IMR-90 (cell line): Measurements from ENCODE around the gene FBXL14. TPM values are rescaled to one million over a fixed set of nuclear protein-coding genes. Genes with fewer than 3 reads are reported as not detected.

Experiments used
- ATAC-seq: fragments of 200-7000 bp; cut with Tn5 transposase; 2 replicates; pipeline ENCODE4 v1.9.1; 2020; ENCODE audit warnings: low read depth, mild to moderate bottlenecking, moderate library complexity
- BruUV-seq: library from RNA; stranded (reverse); fragments of 400-500 nt; replicated peaks from 2 replicates; lab custom pipeline; 2021; lab: Mats Ljungman, UMichigan
- CTCF ChIA-PET: fragments of 300-600 bp; formaldehyde crosslinking; extraction: SDS; loops from one replicate; lab custom pipeline; 2021; ENCODE audit warnings: antibody characterized with exemption; lab: Yijun Ruan, JAX
- POLR2A ChIA-PET: fragments of 300-600 bp; sonication (Branson Sonifier 250); formaldehyde crosslinking; loops from one replicate; lab custom pipeline; 2022; ENCODE audit warnings: antibody characterized with exemption; ENCODE audit not compliant: unreplicated experiment; lab: Charles Lee
- DNase-seq: peaks from one replicate; pipeline ENCODE4 v3.0.0; 2013
- H2AFZ ChIP-seq: replicated peaks from 2 replicates; pipeline ENCODE3; 2013; ENCODE audit warnings: low read length, mild to moderate bottlenecking; ENCODE audit not compliant: poor library complexity
- H2AK5ac ChIP-seq: 2 replicates; pipeline ENCODE4 v1.6.1; 2013; ENCODE audit warnings: low read depth, low read length, inconsistent platforms
- H2AK9ac ChIP-seq: replicated peaks from 2 replicates; pipeline ENCODE3; 2013; ENCODE audit warnings: mild to moderate bottlenecking, low read depth, low read length, moderate library complexity; ENCODE audit not compliant: poor library complexity
- H2BK120ac ChIP-seq: 2 replicates; pipeline ENCODE4 v1.6.1; 2013; ENCODE audit warnings: low read depth, low read length, inconsistent platforms
- H2BK15ac ChIP-seq: 3 replicates; pipeline ENCODE4 v1.6.1; 2013; ENCODE audit warnings: low read depth, low read length, inconsistent platforms
- H2BK20ac ChIP-seq: 2 replicates; pipeline ENCODE4 v1.6.1; 2013; ENCODE audit warnings: low read depth, mild to moderate bottlenecking, inconsistent platforms, low read length, moderate library complexity
- H2BK5ac ChIP-seq: 2 replicates; pipeline ENCODE4 v1.6.1; 2013; ENCODE audit warnings: mild to moderate bottlenecking, low read depth, low read length, inconsistent platforms; ENCODE audit not compliant: poor library complexity, severe bottlenecking
- H3K14ac ChIP-seq: replicated peaks from 2 replicates; pipeline ENCODE4 v1.6.1; 2013; ENCODE audit warnings: low read depth, low read length, inconsistent platforms
- H3K18ac ChIP-seq: 2 replicates; pipeline ENCODE4 v1.6.1; 2013; ENCODE audit warnings: low read depth, low read length, control low read depth
- H3K23ac ChIP-seq: 2 replicates; pipeline ENCODE4 v1.6.1; 2013; ENCODE audit warnings: low read depth, low read length, inconsistent platforms
- H3K27ac ChIP-seq: 2 replicates; pipeline ENCODE4 v1.5.1; 2013; ENCODE audit warnings: mild to moderate bottlenecking, control low read depth, low read length; ENCODE audit not compliant: insufficient read depth
- H3K27me3 ChIP-seq: 2 replicates; pipeline ENCODE4 v1.6.1; 2013; ENCODE audit warnings: low read length; ENCODE audit not compliant: control insufficient read depth, insufficient read depth
- H3K36me3 ChIP-seq: 2 replicates; pipeline ENCODE4 v1.6.1; 2013; ENCODE audit warnings: low read length, mixed read lengths; ENCODE audit not compliant: control insufficient read depth, insufficient read depth
- H3K4ac ChIP-seq: 2 replicates; pipeline ENCODE4 v1.6.1; 2013; ENCODE audit warnings: low read depth, low read length, inconsistent platforms
- H3K4me1 ChIP-seq: 2 replicates; pipeline ENCODE4 v1.6.1; 2013; ENCODE audit warnings: low read length, mixed read lengths; ENCODE audit not compliant: control insufficient read depth, insufficient read depth
- H3K4me2 ChIP-seq: 2 replicates; pipeline ENCODE4 v1.6.1; 2013; ENCODE audit warnings: low read depth, mild to moderate bottlenecking, control low read depth, low read length, moderate library complexity
- H3K4me3 ChIP-seq: 2 replicates; pipeline ENCODE4 v1.5.1; 2013; ENCODE audit warnings: low read depth, mild to moderate bottlenecking, control low read depth, low read length, moderate library complexity; ENCODE audit not compliant: insufficient read depth
- H3K56ac ChIP-seq: 2 replicates; pipeline ENCODE4 v1.6.1; 2013; ENCODE audit warnings: low read length, inconsistent platforms; ENCODE audit not compliant: insufficient read depth; ENCODE audit errors: extremely low read depth
- H3K79me1 ChIP-seq, 2 experiments: 2 replicates each; pipeline ENCODE4 v1.6.1; 2013; ENCODE audit warnings: low read length in 2 of 2, inconsistent platforms in 1 of 2, low read depth in 1 of 2
- H3K9ac ChIP-seq: 2 replicates; pipeline ENCODE4 v1.6.1; 2013; ENCODE audit warnings: low read depth, low read length, control low read depth
- H3K9me1 ChIP-seq: 2 replicates; pipeline ENCODE4 v1.6.1; 2013; ENCODE audit warnings: low read length, inconsistent platforms; ENCODE audit not compliant: insufficient read depth
- H3K9me3 ChIP-seq: 2 replicates; pipeline ENCODE4 v1.6.1; 2013; ENCODE audit warnings: low read length; ENCODE audit not compliant: control insufficient read depth, insufficient read depth
- H4K20me1 ChIP-seq: 2 replicates; pipeline ENCODE4 v1.6.1; 2013; ENCODE audit warnings: low read length, inconsistent platforms; ENCODE audit not compliant: insufficient read depth
- H4K5ac ChIP-seq: 2 replicates; pipeline ENCODE4 v1.6.1; 2013; ENCODE audit warnings: mild to moderate bottlenecking, low read depth, low read length, control low read depth
- H4K8ac ChIP-seq, 2 experiments: 2 replicates each; pipeline ENCODE4 v1.6.1; 2013; ENCODE audit warnings: low read depth in 2 of 2, low read length in 2 of 2, control low read depth in 1 of 2, inconsistent platforms in 1 of 2
- H4K91ac ChIP-seq: 2 replicates; pipeline ENCODE4 v1.6.1; 2013; ENCODE audit warnings: low read depth, low read length, inconsistent platforms; ENCODE audit not compliant: insufficient read depth
- CEBPB ChIP-seq: IDR thresholded peaks from 2 replicates; pipeline ENCODE4 v1.6.1; 2012; ENCODE audit warnings: low read depth, low read length, improper control_type of control experiment
- CHD1 ChIP-seq: IDR thresholded peaks from 2 replicates; pipeline ENCODE4 v1.6.1; 2012; ENCODE audit warnings: low read depth, low read length, improper control_type of control experiment
- FOS ChIP-seq: fragments of 150-350 bp; IDR thresholded peaks from 2 replicates; pipeline ENCODE4 v1.6.1; 2016; ENCODE audit warnings: low read depth, low read length
- MAFK ChIP-seq: IDR thresholded peaks from 2 replicates; pipeline ENCODE4 v1.6.1; 2012; ENCODE audit warnings: low read depth, low read length, improper control_type of control experiment
- MAZ ChIP-seq: IDR thresholded peaks from 2 replicates; pipeline ENCODE4 v1.6.1; 2012; ENCODE audit warnings: low read depth, mild to moderate bottlenecking, low read length, improper control_type of control experiment, moderate library complexity, borderline replicate concordance
- POLR2A ChIP-seq: IDR thresholded peaks from 2 replicates; pipeline ENCODE4 v1.6.1; 2012; ENCODE audit warnings: mild to moderate bottlenecking, low read depth, low read length
- RCOR1 ChIP-seq: IDR thresholded peaks from 2 replicates; pipeline ENCODE4 v1.6.1; 2012; ENCODE audit warnings: mild to moderate bottlenecking, low read length, improper control_type of control experiment; ENCODE audit not compliant: insufficient replicate concordance
- WGBS, 2 experiments: methylation state at CpG; one replicate each; pipeline versions ENCODE4 v1.1.5 to v1.1.7; 2013; ENCODE audit warnings: missing lambda C conversion rate in 2 of 2; ENCODE audit not compliant: insufficient read length in 1 of 2; ENCODE audit errors: extremely low coverage in 2 of 2; 5-methylcytosine and 5-hydroxymethylcytosine counted together
- dilution Hi-C: fragments of 300-500 bp; cut with HindIII; formaldehyde crosslinking; loops from one replicate; pipeline ENCODE4 v1.14.3; 2018; ENCODE audit warnings: low sequenced_read_pairs; ENCODE audit not compliant: unreplicated experiment
- in situ Hi-C: fragments of 300-500 bp; cut with MboI; formaldehyde crosslinking; loops from 3 replicates; pipeline ENCODE4 v1.14.3; 2019; ENCODE audit warnings: low sequenced_read_pairs, inconsistent platforms, mixed read lengths
- intact Hi-C: fragments of 100-400 bp; cut with micrococcal nuclease; formaldehyde crosslinking; loops from 2 replicates; pipeline ENCODE4 v1.10.0; 2022
- polyA plus RNA-seq, 3 experiments: library from polyadenylated mRNA; depleted of rRNA; stranded (reverse); fragments of >200 nt; gene quantifications; 2 replicates each; pipeline ENCODE4 v1.2.3, GENCODE V29; 2012; ENCODE audit warnings: low replicate concordance in 1 of 3
- total RNA-seq: library from RNA; depleted of rRNA; stranded (reverse); fragments of >200 nt; gene quantifications from 2 replicates; pipeline ENCODE4 v1.2.3, GENCODE V29; 2012
- TF ChIP-seq, protein P1 (sequence below): conservative IDR thresholded peaks from 2 replicates; pipeline ENCODE4 v1.5.1; 2012; ENCODE audit warnings: mild to moderate bottlenecking, low read depth, low read length, improper control_type of control experiment

Gene FBXL14
- total and polyA plus RNA-seq, 2 of the 4 experiments (the other 2 are of a cell fraction) = 4.7 to 7.3 TPM

DNA sequence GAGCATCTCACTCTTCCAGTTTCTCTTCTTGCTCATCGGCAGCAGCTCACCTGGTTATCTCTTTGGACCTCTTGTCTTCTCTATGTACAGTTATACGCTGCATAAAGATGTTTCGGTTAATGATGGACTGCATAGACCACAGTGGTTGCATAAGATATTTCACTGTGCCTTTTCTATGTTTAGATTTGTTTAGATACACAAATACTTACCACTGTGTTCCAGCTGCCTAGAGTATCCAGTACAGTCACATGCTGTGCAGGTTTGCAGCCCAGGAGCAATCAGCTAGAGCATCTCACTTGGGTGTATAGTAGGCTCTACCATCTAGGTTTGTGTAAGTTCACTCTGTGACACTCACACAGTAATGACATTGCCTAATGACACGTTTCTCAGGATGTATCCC lies 57.6 kb downstream of the FBXL14 start:
- Histone ChIP-seq H4K91ac (no peak overlapping the region), H3K23ac (peak overlapping the region; percentile 53), H2BK20ac (no peak overlapping the region), H3K9ac (no peak overlapping the region), H3K4me1 (peaks cover 37% of the 10 kb centered on the region), H2BK15ac (no peak overlapping the region; the same call in 2 of the 3 replicates), H2AK9ac (no peak overlapping the region), H3K9me3 (no peaks in the 10 kb centered on the region), H3K4ac (peak overlapping the region; percentile 47; the same call in 1 of the 2 replicates), H4K20me1 (peaks cover 97% of the 10 kb centered on the region), H4K8ac (no peak overlapping the region), H3K18ac (no peak overlapping the region), H3K79me1 (peaks cover 18 to 94% of the 10 kb centered on the region in 2 experiments; a peak in 3 of 4 replicates), H3K36me3 (no peaks in the 10 kb centered on the region), H3K4me2 (no peak overlapping the region; the same call in 1 of the 2 replicates), H4K5ac (no peak overlapping the region), H2AFZ (no peak overlapping the region), H3K4me3 (no peak overlapping the region), H3K27ac (no peak overlapping the region), H3K9me1 (peaks cover 50% of the 10 kb centered on the region), H3K14ac (0 out of 2 replicates have a peak overlapping the region, but pooled peaks have one; percentile 58), H3K56ac (no peak overlapping the region), H2BK5ac (no peak overlapping the region), H2BK120ac (peak overlapping the region; percentile 50; the same call in 1 of the 2 replicates), H3K27me3 (no peaks in the 10 kb centered on the region), H2AK5ac (peak overlapping the region; percentile 62; the same call in 1 of the 2 replicates)
- TF ChIP-seq RCOR1 (no peak), CHD1 (no peak), MAZ (no peak), MAFK (no peak), POLR2A (no peak), FOS (no peak), CEBPB (0 out of 2 replicates have a peak, but pooled peaks have one; percentile 29)
- TF ChIP-seq, protein P1, sequence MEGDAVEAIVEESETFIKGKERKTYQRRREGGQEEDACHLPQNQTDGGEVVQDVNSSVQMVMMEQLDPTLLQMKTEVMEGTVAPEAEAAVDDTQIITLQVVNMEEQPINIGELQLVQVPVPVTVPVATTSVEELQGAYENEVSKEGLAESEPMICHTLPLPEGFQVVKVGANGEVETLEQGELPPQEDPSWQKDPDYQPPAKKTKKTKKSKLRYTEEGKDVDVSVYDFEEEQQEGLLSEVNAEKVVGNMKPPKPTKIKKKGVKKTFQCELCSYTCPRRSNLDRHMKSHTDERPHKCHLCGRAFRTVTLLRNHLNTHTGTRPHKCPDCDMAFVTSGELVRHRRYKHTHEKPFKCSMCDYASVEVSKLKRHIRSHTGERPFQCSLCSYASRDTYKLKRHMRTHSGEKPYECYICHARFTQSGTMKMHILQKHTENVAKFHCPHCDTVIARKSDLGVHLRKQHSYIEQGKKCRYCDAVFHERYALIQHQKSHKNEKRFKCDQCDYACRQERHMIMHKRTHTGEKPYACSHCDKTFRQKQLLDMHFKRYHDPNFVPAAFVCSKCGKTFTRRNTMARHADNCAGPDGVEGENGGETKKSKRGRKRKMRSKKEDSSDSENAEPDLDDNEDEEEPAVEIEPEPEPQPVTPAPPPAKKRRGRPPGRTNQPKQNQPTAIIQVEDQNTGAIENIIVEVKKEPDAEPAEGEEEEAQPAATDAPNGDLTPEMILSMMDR = no peak
- POLR2A ChIA-PET = no interaction called here
- dilution Hi-C loops = no loop called here
- DNase-seq = peak; percentile 42
- intact Hi-C loops = no loop called here
- no CpG with 5 or more reads among the region's 4 CpGs for WGBS, 2 experiments
- ATAC-seq = peak; percentile 64
- in situ Hi-C loops = no loop called here
- BruUV-seq = no TSS peak
- CTCF ChIA-PET = interaction anchor here (0.8 kb wide), 1 partner anchor 46 kb away, joined by 3 read pairs; no protein-coding TSS in a partner anchor
